Loucy (cell line): ENCODE data around the gene EFCAB14.

Source experiments
- EZH2phosphoT487 ChIP-seq: fragments of 200-600 bp; IDR thresholded peaks from 2 replicates; pipeline ENCODE4 v1.6.1; 2018; ENCODE audit warnings: antibody characterized with exemption, mild to moderate bottlenecking, moderate library complexity, borderline replicate concordance
- TF ChIP-seq, protein P1 (sequence below): fragments of 200-600 bp; sonication (generic); conservative IDR thresholded peaks from 2 replicates; pipeline ENCODE4 v1.5.1; 2014; ENCODE audit warnings: mild to moderate bottlenecking, antibody characterized with exemption, low read length

DNA sequence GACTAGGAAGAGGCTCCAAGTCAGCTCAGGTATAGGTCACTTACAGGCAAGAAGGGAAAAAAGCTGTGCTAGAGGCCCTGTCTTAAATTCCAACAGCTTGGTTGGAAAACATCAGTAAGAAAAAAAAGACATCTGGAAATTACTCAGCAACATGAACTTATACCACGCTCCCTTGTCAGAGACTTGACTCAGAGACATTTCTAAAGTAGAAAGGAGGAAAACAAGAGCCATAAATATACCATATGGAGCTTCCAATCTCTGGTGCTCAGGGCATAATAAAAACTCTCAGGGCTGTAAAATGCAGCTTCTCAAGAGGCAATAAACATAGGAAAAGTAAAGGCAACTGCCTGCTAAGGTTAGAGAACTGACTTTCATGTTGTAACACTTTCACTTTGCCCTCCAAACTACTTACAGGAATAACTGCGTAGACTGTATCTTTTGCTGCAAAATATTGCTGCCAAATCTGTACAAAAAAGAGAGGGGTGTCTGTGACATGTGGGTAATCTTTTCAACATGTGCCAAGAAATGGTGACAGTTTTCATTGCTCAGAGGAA, 65.4 kb downstream of the EFCAB14 start:
- TF ChIP-seq, protein P1, sequence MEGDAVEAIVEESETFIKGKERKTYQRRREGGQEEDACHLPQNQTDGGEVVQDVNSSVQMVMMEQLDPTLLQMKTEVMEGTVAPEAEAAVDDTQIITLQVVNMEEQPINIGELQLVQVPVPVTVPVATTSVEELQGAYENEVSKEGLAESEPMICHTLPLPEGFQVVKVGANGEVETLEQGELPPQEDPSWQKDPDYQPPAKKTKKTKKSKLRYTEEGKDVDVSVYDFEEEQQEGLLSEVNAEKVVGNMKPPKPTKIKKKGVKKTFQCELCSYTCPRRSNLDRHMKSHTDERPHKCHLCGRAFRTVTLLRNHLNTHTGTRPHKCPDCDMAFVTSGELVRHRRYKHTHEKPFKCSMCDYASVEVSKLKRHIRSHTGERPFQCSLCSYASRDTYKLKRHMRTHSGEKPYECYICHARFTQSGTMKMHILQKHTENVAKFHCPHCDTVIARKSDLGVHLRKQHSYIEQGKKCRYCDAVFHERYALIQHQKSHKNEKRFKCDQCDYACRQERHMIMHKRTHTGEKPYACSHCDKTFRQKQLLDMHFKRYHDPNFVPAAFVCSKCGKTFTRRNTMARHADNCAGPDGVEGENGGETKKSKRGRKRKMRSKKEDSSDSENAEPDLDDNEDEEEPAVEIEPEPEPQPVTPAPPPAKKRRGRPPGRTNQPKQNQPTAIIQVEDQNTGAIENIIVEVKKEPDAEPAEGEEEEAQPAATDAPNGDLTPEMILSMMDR, result no peak
- no peak for TF ChIP-seq EZH2phosphoT487
